SK-N-MC (cell line): ENCODE results near the gene IQCE.
A peak's percentile ranks its signal among the peaks of the same experiment; 100 is the strongest.

Experiments used
- DNase-seq: peaks from one replicate; pipeline ENCODE4 v3.0.0-alpha.2; 2011; ENCODE audit warnings: low read depth, low spot score
- H3K27ac ChIP-seq: fragments of 200-600 bp; sonication (generic); 2 replicates; pipeline ENCODE4 v1.5.1; 2016; ENCODE audit warnings: mixed run types
- H3K36me3 ChIP-seq: fragments of 200-600 bp; sonication (generic); 2 replicates; pipeline ENCODE4 v1.6.1; 2017; ENCODE audit warnings: antibody characterized with exemption, low read length, mixed read lengths; ENCODE audit not compliant: insufficient read depth
- H3K4me3 ChIP-seq: fragments of 200-600 bp; sonication (generic); 2 replicates; pipeline ENCODE4 v1.5.1; 2016
- H3K9ac ChIP-seq: fragments of 200-600 bp; sonication (generic); 2 replicates; pipeline ENCODE4 v1.8.0; 2017; ENCODE audit warnings: mixed run types, mixed read lengths; ENCODE audit not compliant: insufficient read length
- H3K9me3 ChIP-seq: fragments of 200-600 bp; sonication (generic); 2 replicates; pipeline ENCODE4 v1.6.1; 2017; ENCODE audit warnings: low read depth, mild to moderate bottlenecking, antibody characterized with exemption, low read length, moderate library complexity, mixed read lengths
- EZH2 ChIP-seq: fragments of 200-600 bp; sonication (generic); IDR thresholded peaks from one replicate; pipeline ENCODE4 v1.6.1; 2017; ENCODE audit warnings: antibody characterized with exemption
- FOXP2 ChIP-seq: optimal IDR thresholded peaks from 2 replicates; pipeline ENCODE3; 2011; ENCODE audit warnings: mild to moderate bottlenecking, moderate library complexity; ENCODE audit not compliant: insufficient read depth; ENCODE audit errors: extremely low read length, control extremely low read depth
- POLR2AphosphoS5 ChIP-seq: IDR thresholded peaks from 2 replicates; pipeline ENCODE4 v1.6.1; 2012; ENCODE audit warnings: mild to moderate bottlenecking, low read depth, low read length, borderline replicate concordance

Gene IQCE

DNA sequence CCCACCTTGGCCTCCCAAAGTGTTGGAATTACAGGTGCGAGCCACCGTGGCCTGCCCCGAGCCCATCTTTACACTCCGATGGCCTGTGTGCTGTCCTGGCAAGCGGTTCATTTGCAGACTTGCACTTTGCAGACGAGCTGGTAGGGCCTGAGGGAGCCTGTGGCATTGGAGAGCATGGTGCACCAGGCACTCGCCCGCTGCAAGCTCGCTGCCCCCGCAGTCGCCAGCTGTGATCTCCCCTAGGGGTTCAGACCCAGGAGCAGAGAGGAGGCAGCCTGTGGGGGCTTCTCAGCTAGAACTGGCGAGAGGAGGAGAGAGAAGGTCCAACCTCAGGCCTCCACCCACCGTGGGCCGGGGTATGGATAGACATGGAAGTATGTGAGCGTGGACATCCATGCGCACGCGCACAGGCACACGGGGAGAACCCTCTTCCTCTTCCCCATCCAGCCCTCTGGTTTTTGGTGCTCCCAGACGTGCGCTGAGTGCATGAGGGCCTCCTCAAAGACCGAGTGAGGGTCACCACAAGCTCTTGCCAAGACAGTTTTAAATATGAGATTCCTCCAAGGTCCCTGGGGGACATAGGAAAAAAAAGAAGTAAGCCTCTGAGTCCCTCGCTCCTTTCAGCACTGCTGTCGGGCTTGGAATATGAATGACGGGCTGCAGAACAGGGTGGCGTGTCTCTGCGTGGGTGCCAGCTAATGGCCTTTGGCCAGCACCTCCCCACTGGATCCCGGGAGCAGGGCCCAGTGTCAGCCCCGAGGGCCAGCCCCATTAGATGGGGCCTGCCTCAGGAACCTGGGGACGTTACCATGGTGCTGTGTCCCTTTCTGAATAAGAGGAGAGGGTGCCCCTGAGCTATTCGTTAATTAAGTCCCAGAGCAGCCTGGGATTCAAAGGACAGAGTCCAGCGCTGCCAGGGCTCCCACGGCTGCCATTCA, 57.9 kb downstream of the IQCE start:
- TF ChIP-seq FOXP2 (no peak), POLR2AphosphoS5 (no peak), EZH2 (no peak)
- no peak overlapping the region for H3K9ac ChIP-seq
- no peak overlapping the region for H3K27ac ChIP-seq
- H3K36me3 ChIP-seq = no peaks in the 10 kb centered on the region
- no peak overlapping the region for H3K4me3 ChIP-seq
- H3K9me3 ChIP-seq = no peaks in the 10 kb centered on the region
- no peak for DNase-seq

GRCh38 chr7:2617325-2617905, 58.6 kb downstream of the IQCE start:
- H3K4me3 ChIP-seq = no peak overlapping the region
- no peaks in the 10 kb centered on the region for H3K36me3 ChIP-seq
- no peak overlapping the region for H3K9ac ChIP-seq
- no peak for DNase-seq
- TF ChIP-seq EZH2 (no peak), FOXP2 (no peak), POLR2AphosphoS5 (no peak)
- H3K9me3 ChIP-seq = no peaks in the 10 kb centered on the region
- no peak overlapping the region for H3K27ac ChIP-seq

- TF ChIP-seq EZH2 (no peak), FOXP2 (no peak), POLR2AphosphoS5 (no peak)
- Histone ChIP-seq H3K27ac (peak overlapping the region; percentile 57; the same call in 1 of the 2 replicates), H3K4me3 (no peak overlapping the region), H3K36me3 (no peaks in the 10 kb centered on the region), H3K9me3 (no peaks in the 10 kb centered on the region), H3K9ac (no peak overlapping the region)
- DNase-seq = no peak
Measured at GRCh38 chr7:2619116-2619515, 60.3 kb downstream of the IQCE start.

DNA sequence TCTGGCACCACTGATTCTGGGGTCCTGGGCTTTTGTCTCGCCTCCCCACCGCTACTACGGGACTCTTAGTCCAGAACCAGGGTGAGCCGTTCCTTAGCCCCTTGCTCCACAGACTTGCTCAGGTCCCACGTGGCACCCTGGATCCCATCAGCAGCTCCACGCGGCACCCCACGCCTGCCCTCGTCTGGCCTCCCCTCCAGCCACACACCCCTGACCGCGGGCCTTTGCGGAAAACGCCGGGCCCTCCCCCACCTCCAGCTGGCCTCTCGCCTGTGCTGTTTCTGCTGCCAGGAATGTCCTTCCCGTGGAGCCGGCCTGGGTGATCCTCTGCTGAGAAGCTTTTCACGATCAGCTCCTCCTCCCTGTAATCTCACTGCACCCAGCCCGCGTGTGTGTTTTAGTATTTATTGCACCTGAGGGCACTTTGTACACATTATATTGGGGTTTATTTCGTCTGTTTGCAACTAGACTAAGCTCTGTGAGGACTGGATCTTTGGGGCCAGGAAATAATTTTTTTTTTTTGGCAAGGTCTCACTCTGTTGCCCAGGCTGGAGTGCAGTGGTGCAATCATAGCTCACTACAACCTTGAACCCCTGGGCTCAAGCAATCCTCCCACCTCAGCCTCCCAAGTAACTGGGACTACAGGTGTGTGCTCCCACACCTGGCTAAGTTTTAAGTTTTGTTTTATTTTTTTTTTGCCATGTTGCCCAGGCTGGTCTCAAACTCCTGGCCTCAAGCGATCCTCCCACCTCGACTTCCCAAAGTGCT, 62.5 kb downstream of the IQCE start:
- H3K36me3 ChIP-seq = no peaks in the 10 kb centered on the region
- no peaks in the 10 kb centered on the region for H3K9me3 ChIP-seq
- TF ChIP-seq EZH2 (no peak), POLR2AphosphoS5 (no peak), FOXP2 (no peak)
- no peak overlapping the region for H3K9ac ChIP-seq
- H3K27ac ChIP-seq = no peak overlapping the region
- no peak for DNase-seq
- no peak overlapping the region for H3K4me3 ChIP-seq

DNA sequence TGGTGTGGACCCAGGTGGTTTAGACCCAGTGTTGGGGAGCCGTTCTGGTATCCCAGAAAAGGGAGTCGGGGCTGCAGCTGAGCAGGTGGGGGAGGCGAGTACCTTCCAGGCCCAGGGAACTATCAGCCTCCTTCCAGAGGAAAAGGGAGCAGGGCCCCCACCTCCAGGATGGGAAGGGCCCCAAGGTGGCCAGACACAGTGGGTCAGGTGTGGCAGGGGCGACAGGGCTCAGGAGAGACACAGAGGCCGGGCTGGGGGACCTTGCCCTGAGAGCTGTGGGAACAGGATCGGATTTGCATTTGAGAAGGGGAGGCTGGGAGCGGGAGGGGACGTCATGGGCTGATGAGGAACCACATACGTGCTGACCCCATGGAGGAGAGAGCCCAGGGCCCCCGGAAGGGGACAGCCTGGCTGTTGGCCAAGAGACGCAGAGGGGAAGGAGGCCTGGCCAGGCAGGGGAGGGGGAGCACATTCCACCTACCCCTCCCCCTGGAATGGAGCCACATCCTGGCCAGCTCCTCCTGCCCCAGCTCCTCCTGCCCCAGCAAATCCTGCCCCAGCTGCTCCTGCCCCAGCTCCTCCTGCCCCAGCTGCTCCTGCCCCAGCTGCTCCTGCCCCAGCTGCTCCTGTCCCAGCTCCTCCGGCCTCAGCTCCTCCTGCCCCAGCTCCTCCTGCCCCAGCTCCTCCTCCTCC, 63.3 kb downstream of the IQCE start:
- no peak overlapping the region for H3K27ac ChIP-seq
- no peak for TF ChIP-seq EZH2
- TF ChIP-seq POLR2AphosphoS5 = no peak
- no peak for TF ChIP-seq FOXP2
- no peak for DNase-seq

DNA sequence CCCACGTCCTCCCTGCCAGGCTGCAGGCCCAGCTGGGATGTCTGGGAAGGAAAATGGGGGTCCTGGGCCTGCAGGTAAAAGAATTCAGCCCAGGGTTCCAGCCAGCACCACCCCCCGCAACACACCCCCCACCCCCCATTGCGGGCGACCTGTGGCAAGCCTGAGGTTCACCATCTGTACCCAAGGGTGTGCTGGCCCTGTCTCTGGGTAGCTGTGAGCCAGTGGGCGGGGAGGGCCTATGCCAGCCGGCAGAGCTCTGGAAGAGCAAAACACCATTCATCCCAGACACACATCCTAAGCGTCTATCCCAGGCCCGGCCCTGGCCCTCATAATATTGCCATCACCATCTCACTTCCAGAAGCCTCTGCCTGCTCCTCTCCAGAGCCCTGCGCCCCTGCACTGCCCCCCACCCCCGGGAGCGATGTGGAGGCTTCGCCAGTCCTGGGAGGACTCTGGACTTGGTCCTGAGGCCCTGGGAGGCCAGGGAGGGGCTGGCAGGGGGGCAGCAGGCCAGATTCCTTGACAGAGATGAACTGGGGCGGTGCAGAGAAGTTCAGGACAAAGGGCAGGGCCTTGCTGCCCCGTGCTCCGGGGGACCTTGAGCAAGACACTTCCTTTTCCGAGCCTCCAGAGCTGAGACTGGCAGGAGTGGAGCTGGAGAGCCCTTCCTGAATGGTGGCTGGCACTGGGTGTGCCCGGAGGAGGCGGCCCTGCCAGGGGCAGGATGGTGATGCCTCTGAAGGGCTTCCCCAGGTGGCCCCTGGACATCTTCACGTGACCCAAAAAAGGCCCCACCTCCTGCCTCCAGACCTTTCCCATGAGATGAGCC, 64.3 kb downstream of the IQCE start:
- DNase-seq = no peak
- Histone ChIP-seq H3K27ac (no peak overlapping the region), H3K9ac (no peak overlapping the region), H3K4me3 (no peak overlapping the region), H3K36me3 (no peaks in the 10 kb centered on the region), H3K9me3 (no peaks in the 10 kb centered on the region)
- TF ChIP-seq FOXP2 (no peak), EZH2 (no peak), POLR2AphosphoS5 (no peak)

More for the DNA sequence above, 63.3 kb downstream of the IQCE start:
- no peak overlapping the region for H3K9ac ChIP-seq
- no peaks in the 10 kb centered on the region for H3K9me3 ChIP-seq
- no peaks in the 10 kb centered on the region for H3K36me3 ChIP-seq
- H3K4me3 ChIP-seq = no peak overlapping the region

DNA sequence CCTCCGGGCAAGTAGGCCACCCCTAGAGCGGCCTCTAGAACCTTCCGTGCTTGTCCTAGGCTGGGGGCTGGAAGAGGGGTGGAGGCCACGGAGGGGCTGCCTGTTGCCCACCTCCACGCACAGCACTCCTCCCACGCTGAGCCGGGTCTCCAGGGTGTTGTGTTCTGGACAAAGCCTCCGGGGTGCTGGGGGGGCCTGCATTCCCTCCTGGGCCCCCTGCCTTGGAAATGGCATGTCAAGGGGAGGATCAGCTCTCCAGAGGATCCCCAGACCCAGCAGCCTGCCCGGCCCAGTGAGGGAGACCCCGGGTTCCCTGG, 64.9 kb downstream of the IQCE start:
- TF ChIP-seq POLR2AphosphoS5 (no peak), FOXP2 (no peak), EZH2 (no peak)
- H3K27ac ChIP-seq = no peak overlapping the region
- H3K4me3 ChIP-seq = no peak overlapping the region
- no peak overlapping the region for H3K9ac ChIP-seq
- no peaks in the 10 kb centered on the region for H3K9me3 ChIP-seq
- no peak for DNase-seq
- H3K36me3 ChIP-seq = no peaks in the 10 kb centered on the region
